HEK293 (cell line): Measurements from ENCODE around the gene CPNE5.

Experiments
- KLF8 ChIP-seq: fragments of 450-650 bp; formaldehyde crosslinking; IDR thresholded peaks from 2 replicates; pipeline ENCODE4 v1.5.1; 2016; ENCODE audit warnings: missing biosample characterization, missing genetic modification characterization
- ZEB2 ChIP-seq: fragments of 450-650 bp; formaldehyde crosslinking; IDR thresholded peaks from 2 replicates; pipeline ENCODE4 v1.5.1; 2016; ENCODE audit warnings: missing biosample characterization, missing genetic modification characterization
- ZNF157 ChIP-seq: fragments of 450-650 bp; formaldehyde crosslinking; IDR thresholded peaks from 2 replicates; pipeline ENCODE4 v1.5.1; 2016; ENCODE audit warnings: missing biosample characterization, missing genetic modification characterization
- ZNF24 ChIP-seq: fragments of 450-650 bp; formaldehyde crosslinking; IDR thresholded peaks from 2 replicates; pipeline ENCODE4 v1.5.1; 2016; ENCODE audit warnings: missing biosample characterization, missing genetic modification characterization
- ZNF366 ChIP-seq: fragments of 450-650 bp; formaldehyde crosslinking; conservative IDR thresholded peaks from 2 replicates; pipeline ENCODE4 v1.5.1; 2016; ENCODE audit warnings: missing biosample characterization, missing genetic modification characterization
- ZNF548 ChIP-seq: fragments of 450-650 bp; formaldehyde crosslinking; IDR thresholded peaks from 2 replicates; pipeline ENCODE4 v1.5.1; 2016; ENCODE audit warnings: missing biosample characterization, missing genetic modification characterization
- ZNF626 ChIP-seq: fragments of 450-650 bp; sonication (Bioruptor Pico); formaldehyde crosslinking; IDR thresholded peaks from 2 replicates; pipeline ENCODE4 v1.5.1; 2018; ENCODE audit warnings: missing biosample characterization, missing genetic modification characterization, inconsistent platforms
- ZNF701 ChIP-seq: fragments of 450-650 bp; formaldehyde crosslinking; IDR thresholded peaks from 2 replicates; pipeline ENCODE4 v1.5.1; 2016; ENCODE audit warnings: missing biosample characterization, missing genetic modification characterization
- TF ChIP-seq, protein P1 (sequence below): fragments of 450-650 bp; formaldehyde crosslinking; IDR thresholded peaks from 2 replicates; pipeline ENCODE4 v1.5.1; 2016; ENCODE audit warnings: missing biosample characterization, missing genetic modification characterization
- TF ChIP-seq, protein P2 (sequence below): fragments of 450-650 bp; formaldehyde crosslinking; IDR thresholded peaks from 2 replicates; pipeline ENCODE4 v1.5.1; 2016; ENCODE audit warnings: missing biosample characterization, missing genetic modification characterization, borderline replicate concordance
- TF ChIP-seq, protein P3 (sequence below): fragments of 450-650 bp; formaldehyde crosslinking; IDR thresholded peaks from 2 replicates; pipeline ENCODE4 v1.5.1; 2016; ENCODE audit warnings: missing biosample characterization, missing genetic modification characterization
- TF ChIP-seq, protein P4 (sequence below): fragments of 450-650 bp; formaldehyde crosslinking; IDR thresholded peaks from 2 replicates; pipeline ENCODE4 v1.5.1; 2016; ENCODE audit warnings: missing biosample characterization, missing genetic modification characterization

DNA sequence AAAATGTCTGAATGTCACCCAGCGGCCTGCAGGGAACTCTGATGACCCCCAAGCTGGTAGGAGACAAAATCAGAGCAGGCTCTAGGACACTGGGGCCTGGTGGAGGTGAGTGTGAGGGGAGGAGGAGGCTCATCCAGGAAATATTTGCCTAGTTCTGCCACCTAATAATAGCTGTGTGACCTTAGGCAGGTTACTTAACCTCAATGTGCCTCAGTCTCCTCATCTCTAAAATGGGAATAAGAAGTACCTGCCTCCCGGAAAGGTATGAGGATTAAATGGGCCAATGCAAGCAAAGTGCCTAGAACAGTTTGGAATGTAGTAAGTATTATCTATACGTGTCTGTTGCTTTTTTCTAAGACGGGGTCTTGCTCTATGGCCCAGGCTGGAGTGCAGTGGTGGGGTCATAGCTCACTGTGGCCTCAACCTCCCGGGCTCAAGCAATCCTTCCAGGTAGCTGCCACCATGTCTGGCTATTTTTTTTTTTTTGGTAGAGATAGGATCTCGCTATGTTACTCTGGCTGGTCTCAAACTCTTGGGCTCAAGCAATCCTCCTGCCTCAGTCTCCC lies 81.2 kb downstream of the CPNE5 start:
- TF ChIP-seq ZNF24 (tag by site-specific recombination) (no peak), ZNF366 (tag by site-specific recombination) (no peak), KLF8 (tag by site-specific recombination) (no peak), ZNF701 (tag by site-specific recombination) (no peak), ZNF626 (tag by site-specific recombination) (no peak), ZNF157 (no peak), ZEB2 (tag by site-specific recombination) (no peak), ZNF548 (tag by site-specific recombination) (no peak)
- TF ChIP-seq, protein P1, sequence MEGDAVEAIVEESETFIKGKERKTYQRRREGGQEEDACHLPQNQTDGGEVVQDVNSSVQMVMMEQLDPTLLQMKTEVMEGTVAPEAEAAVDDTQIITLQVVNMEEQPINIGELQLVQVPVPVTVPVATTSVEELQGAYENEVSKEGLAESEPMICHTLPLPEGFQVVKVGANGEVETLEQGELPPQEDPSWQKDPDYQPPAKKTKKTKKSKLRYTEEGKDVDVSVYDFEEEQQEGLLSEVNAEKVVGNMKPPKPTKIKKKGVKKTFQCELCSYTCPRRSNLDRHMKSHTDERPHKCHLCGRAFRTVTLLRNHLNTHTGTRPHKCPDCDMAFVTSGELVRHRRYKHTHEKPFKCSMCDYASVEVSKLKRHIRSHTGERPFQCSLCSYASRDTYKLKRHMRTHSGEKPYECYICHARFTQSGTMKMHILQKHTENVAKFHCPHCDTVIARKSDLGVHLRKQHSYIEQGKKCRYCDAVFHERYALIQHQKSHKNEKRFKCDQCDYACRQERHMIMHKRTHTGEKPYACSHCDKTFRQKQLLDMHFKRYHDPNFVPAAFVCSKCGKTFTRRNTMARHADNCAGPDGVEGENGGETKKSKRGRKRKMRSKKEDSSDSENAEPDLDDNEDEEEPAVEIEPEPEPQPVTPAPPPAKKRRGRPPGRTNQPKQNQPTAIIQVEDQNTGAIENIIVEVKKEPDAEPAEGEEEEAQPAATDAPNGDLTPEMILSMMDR (tag by site-specific recombination), result no peak
- TF ChIP-seq, protein P2, sequence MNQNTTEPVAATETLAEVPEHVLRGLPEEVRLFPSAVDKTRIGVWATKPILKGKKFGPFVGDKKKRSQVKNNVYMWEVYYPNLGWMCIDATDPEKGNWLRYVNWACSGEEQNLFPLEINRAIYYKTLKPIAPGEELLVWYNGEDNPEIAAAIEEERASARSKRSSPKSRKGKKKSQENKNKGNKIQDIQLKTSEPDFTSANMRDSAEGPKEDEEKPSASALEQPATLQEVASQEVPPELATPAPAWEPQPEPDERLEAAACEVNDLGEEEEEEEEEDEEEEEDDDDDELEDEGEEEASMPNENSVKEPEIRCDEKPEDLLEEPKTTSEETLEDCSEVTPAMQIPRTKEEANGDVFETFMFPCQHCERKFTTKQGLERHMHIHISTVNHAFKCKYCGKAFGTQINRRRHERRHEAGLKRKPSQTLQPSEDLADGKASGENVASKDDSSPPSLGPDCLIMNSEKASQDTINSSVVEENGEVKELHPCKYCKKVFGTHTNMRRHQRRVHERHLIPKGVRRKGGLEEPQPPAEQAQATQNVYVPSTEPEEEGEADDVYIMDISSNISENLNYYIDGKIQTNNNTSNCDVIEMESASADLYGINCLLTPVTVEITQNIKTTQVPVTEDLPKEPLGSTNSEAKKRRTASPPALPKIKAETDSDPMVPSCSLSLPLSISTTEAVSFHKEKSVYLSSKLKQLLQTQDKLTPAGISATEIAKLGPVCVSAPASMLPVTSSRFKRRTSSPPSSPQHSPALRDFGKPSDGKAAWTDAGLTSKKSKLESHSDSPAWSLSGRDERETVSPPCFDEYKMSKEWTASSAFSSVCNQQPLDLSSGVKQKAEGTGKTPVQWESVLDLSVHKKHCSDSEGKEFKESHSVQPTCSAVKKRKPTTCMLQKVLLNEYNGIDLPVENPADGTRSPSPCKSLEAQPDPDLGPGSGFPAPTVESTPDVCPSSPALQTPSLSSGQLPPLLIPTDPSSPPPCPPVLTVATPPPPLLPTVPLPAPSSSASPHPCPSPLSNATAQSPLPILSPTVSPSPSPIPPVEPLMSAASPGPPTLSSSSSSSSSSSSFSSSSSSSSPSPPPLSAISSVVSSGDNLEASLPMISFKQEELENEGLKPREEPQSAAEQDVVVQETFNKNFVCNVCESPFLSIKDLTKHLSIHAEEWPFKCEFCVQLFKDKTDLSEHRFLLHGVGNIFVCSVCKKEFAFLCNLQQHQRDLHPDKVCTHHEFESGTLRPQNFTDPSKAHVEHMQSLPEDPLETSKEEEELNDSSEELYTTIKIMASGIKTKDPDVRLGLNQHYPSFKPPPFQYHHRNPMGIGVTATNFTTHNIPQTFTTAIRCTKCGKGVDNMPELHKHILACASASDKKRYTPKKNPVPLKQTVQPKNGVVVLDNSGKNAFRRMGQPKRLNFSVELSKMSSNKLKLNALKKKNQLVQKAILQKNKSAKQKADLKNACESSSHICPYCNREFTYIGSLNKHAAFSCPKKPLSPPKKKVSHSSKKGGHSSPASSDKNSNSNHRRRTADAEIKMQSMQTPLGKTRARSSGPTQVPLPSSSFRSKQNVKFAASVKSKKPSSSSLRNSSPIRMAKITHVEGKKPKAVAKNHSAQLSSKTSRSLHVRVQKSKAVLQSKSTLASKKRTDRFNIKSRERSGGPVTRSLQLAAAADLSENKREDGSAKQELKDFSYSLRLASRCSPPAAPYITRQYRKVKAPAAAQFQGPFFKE (tag by site-specific recombination), result no peak
- TF ChIP-seq, protein P3, sequence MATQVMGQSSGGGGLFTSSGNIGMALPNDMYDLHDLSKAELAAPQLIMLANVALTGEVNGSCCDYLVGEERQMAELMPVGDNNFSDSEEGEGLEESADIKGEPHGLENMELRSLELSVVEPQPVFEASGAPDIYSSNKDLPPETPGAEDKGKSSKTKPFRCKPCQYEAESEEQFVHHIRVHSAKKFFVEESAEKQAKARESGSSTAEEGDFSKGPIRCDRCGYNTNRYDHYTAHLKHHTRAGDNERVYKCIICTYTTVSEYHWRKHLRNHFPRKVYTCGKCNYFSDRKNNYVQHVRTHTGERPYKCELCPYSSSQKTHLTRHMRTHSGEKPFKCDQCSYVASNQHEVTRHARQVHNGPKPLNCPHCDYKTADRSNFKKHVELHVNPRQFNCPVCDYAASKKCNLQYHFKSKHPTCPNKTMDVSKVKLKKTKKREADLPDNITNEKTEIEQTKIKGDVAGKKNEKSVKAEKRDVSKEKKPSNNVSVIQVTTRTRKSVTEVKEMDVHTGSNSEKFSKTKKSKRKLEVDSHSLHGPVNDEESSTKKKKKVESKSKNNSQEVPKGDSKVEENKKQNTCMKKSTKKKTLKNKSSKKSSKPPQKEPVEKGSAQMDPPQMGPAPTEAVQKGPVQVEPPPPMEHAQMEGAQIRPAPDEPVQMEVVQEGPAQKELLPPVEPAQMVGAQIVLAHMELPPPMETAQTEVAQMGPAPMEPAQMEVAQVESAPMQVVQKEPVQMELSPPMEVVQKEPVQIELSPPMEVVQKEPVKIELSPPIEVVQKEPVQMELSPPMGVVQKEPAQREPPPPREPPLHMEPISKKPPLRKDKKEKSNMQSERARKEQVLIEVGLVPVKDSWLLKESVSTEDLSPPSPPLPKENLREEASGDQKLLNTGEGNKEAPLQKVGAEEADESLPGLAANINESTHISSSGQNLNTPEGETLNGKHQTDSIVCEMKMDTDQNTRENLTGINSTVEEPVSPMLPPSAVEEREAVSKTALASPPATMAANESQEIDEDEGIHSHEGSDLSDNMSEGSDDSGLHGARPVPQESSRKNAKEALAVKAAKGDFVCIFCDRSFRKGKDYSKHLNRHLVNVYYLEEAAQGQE (tag by site-specific recombination), result no peak
- TF ChIP-seq, protein P4, sequence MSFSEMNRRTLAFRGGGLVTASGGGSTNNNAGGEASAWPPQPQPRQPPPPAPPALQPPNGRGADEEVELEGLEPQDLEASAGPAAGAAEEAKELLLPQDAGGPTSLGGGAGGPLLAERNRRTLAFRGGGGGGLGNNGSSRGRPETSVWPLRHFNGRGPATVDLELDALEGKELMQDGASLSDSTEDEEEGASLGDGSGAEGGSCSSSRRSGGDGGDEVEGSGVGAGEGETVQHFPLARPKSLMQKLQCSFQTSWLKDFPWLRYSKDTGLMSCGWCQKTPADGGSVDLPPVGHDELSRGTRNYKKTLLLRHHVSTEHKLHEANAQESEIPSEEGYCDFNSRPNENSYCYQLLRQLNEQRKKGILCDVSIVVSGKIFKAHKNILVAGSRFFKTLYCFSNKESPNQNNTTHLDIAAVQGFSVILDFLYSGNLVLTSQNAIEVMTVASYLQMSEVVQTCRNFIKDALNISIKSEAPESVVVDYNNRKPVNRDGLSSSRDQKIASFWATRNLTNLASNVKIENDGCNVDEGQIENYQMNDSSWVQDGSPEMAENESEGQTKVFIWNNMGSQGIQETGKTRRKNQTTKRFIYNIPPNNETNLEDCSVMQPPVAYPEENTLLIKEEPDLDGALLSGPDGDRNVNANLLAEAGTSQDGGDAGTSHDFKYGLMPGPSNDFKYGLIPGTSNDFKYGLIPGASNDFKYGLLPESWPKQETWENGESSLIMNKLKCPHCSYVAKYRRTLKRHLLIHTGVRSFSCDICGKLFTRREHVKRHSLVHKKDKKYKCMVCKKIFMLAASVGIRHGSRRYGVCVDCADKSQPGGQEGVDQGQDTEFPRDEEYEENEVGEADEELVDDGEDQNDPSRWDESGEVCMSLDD (tag by site-specific recombination), result no peak
